GM10248 (cell line): ENCODE measurements around the gene CDC25B.

Experiments
- CTCF ChIA-PET: fragments of 300-600 bp; sonication (Branson Sonifier 250); formaldehyde crosslinking; extraction: SDS; loops from one replicate; lab custom pipeline; 2021; ENCODE audit warnings: antibody characterized with exemption; lab: Yijun Ruan, JAX
- POLR2A ChIA-PET: fragments of 350-650 bp; sonication (Branson Sonifier 250); formaldehyde crosslinking; extraction: SDS; loops from one replicate; lab custom pipeline; 2020; ENCODE audit warnings: antibody characterized with exemption; lab: Yijun Ruan, JAX
- DNase-seq: peaks from one replicate; pipeline ENCODE4 v3.0.0; 2012; ENCODE audit errors: extremely low spot score
- CTCF ChIP-seq: IDR thresholded peaks from 2 replicates; pipeline ENCODE4 v1.5.1; 2012; ENCODE audit warnings: mild to moderate bottlenecking, low read depth; ENCODE audit errors: extremely low read depth, missing control alignments, control extremely low read depth

The CDC25B gene

GRCh38 chr20:3767427-3768341, 28.4 kb upstream of the CDC25B start, which contains the start of gene ADISSP:
Gene ADISSP, minus strand, starts transcription at chr20:3767753. Its CDS starts 7,653 bp downstream, at chr20:3760100.
- POLR2A ChIA-PET = interaction anchor here (0.6 to 1.4 kb wide), 3 partner anchors 13 to 84 kb away, joined by 4 to 6 read pairs (median 4); partner anchors contain the start of gene SPEF1
- peak; percentile 21 for TF ChIP-seq CTCF
- DNase-seq = peak; percentile 100
- CTCF ChIA-PET = interaction anchor here (0.7 to 8.0 kb wide), 16 partner anchors 10 to 401 kb away, joined by 3 to 60 read pairs (median 5); partner anchors contain the start of genes CENPB and SPEF1

- POLR2A ChIA-PET = interaction anchor here (1.4 kb wide), 1 partner anchor 13 kb away, joined by 4 read pairs; no protein-coding TSS in a partner anchor
- DNase-seq = peak; percentile 79
- CTCF ChIA-PET = interaction anchor here (0.7 to 8.0 kb wide), 18 partner anchors 9 to 303 kb away, joined by 3 to 60 read pairs (median 5); partner anchors contain the start of genes CENPB and SPEF1
- TF ChIP-seq CTCF = peak; percentile 46
Measured at GRCh38 chr20:3768342-3769130, 27.6 kb upstream of the CDC25B start.

- TF ChIP-seq CTCF = no peak
- no peak for DNase-seq
- CTCF ChIA-PET = interaction anchor here (0.9 to 1.1 kb wide), 2 partner anchors 10 to 14 kb away, joined by 3 to 4 read pairs; partner anchors contain the start of genes CENPB and SPEF1
- POLR2A ChIA-PET = no interaction called here
Measured at GRCh38 chr20:3771552-3772058, 24.5 kb upstream of the CDC25B start.

GRCh38 chr20:3775457-3776108, 20.5 kb upstream of the CDC25B start:
- DNase-seq = no peak
- TF ChIP-seq CTCF = no peak
- CTCF ChIA-PET = interaction anchor here (0.9 to 1.0 kb wide), 2 partner anchors 22 to 28 kb away, joined by 3 read pairs; no protein-coding TSS in a partner anchor
- POLR2A ChIA-PET = interaction anchor here (0.6 kb wide), 1 partner anchor 117 kb away, joined by 4 read pairs; no protein-coding TSS in a partner anchor

GRCh38 chr20:3777381-3777715, 18.8 kb upstream of the CDC25B start:
- POLR2A ChIA-PET = no interaction called here
- no peak for TF ChIP-seq CTCF
- no peak for DNase-seq
- CTCF ChIA-PET = interaction anchor here (1.4 to 3.4 kb wide), 3 partner anchors 9 to 20 kb away, joined by 3 to 30 read pairs (median 5); partner anchors contain the start of genes ADISSP and CENPB
